Measurements from ENCODE around the gene GOLPH3. TPM values are rescaled to one million over a fixed set of nuclear protein-coding genes. Genes with fewer than 3 reads are reported as not detected.

Gene GOLPH3
- total RNA-seq, 1 experiment from 2014 or later = 98.7 TPM

GRCh38 chr5:32147959-32148358, 26.2 kb downstream of the GOLPH3 start:
- H3K27me3 Mint-ChIP-seq (ENCODE audit: low read depth) = no peaks in the 10 kb centered on the region
- H3K9me3 Mint-ChIP-seq = peaks cover 0 to 1% of the 10 kb centered on the region in 2 experiments; a peak in 2 of 5 replicates
- no peak overlapping the region for H2BK15ac ChIP-seq (ENCODE audit: low read depth, low read length)
- no peak overlapping the region for H2AFZ ChIP-seq (ENCODE audit: low read length)
- no peak overlapping the region for H3K27ac ChIP-seq (ENCODE audit: insufficient read length, low read depth, low read length)
- no peak overlapping the region for H3K56ac ChIP-seq (ENCODE audit: insufficient read length, low read depth, low read length)
- no CpG with 5 or more reads among the region's 4 CpGs for WGBS (ENCODE audit: extremely low coverage, insufficient read length, low lambda C conversion rate)
- no peak overlapping the region for H3K4me3 Mint-ChIP-seq
- H4K91ac ChIP-seq (ENCODE audit: insufficient read length, low read depth, low read length) = no peak overlapping the region
- H4K5ac ChIP-seq (ENCODE audit: insufficient read length, low read depth, low read length) = no peak overlapping the region
- no peak for TF ChIP-seq CTCF (conservative IDR thresholded peaks at IDR 0.05)
- H3K4me1 ChIP-seq (ENCODE audit: insufficient read depth, low read length) = no peaks in the 10 kb centered on the region
- H2BK120ac ChIP-seq (ENCODE audit: low read depth, low read length, poor library complexity, severe bottlenecking) = no peak overlapping the region
- no peak overlapping the region for H4K8ac ChIP-seq (replicated peaks; ENCODE audit: insufficient read length, low read depth, low read length)
- no peak overlapping the region for H3K27ac Mint-ChIP-seq
- no peak overlapping the region for H3K14ac ChIP-seq (ENCODE audit: insufficient read depth, low read length)
- H3K36me3 Mint-ChIP-seq (ENCODE audit: insufficient read depth in 1 of 3, low read depth in 3 of 3) = peaks cover 15 to 25% (median 18%) of the 10 kb centered on the region in 3 experiments
- no peaks in the 10 kb centered on the region for H3K9me3 ChIP-seq (ENCODE audit: control insufficient read depth, low read depth, low read length)
- H3K4me2 ChIP-seq (ENCODE audit: insufficient read depth, insufficient read length, low read length) = no peak overlapping the region
- no peaks in the 10 kb centered on the region for H3K27me3 ChIP-seq (ENCODE audit: insufficient read depth, low read length)
- no peak overlapping the region for H2BK20ac ChIP-seq (ENCODE audit: low read depth, low read length, poor library complexity, severe bottlenecking)
- no peak overlapping the region for H3K23ac ChIP-seq (ENCODE audit: insufficient read length, low read depth, low read length)
- no peak overlapping the region for H3K18ac ChIP-seq (ENCODE audit: insufficient read length, low read depth, low read length)
- H3K79me1 ChIP-seq (ENCODE audit: insufficient read depth, low read depth, low read length, poor library complexity, severe bottlenecking) = peaks cover 2% of the 10 kb centered on the region
- H3K4me1 Mint-ChIP-seq = peaks cover 9 to 13% of the 10 kb centered on the region in 2 experiments; a peak in 3 of 4 replicates
- H3K23me2 ChIP-seq (ENCODE audit: insufficient read length, low read depth, low read length, poor library complexity, severe bottlenecking) = no peaks in the 10 kb centered on the region
- H3K79me2 ChIP-seq (ENCODE audit: insufficient read depth, low read length) = peaks cover 40% of the 10 kb centered on the region; the same call in 1 of the 2 replicates
- H3K4ac ChIP-seq (ENCODE audit: low read depth, low read length) = no peak overlapping the region
- no peak overlapping the region for H3K9ac ChIP-seq (ENCODE audit: extremely low read depth, insufficient read length, low read length)
- no peak overlapping the region for H2BK12ac ChIP-seq (ENCODE audit: insufficient read length, low read depth, low read length)
- H4K20me1 ChIP-seq (ENCODE audit: control insufficient read depth, insufficient read depth, insufficient read length) = no peaks in the 10 kb centered on the region
- H2BK5ac ChIP-seq (ENCODE audit: insufficient read length, low read length) = no peak overlapping the region
- H3T11ph ChIP-seq (ENCODE audit: low read length) = no peak overlapping the region
- DNase-seq = no peak
- H2AK5ac ChIP-seq (ENCODE audit: insufficient read length, low read length) = no peak overlapping the region

Data from H9 (cell line).